ENCODE data around the gene AMOTL2. TPM values are rescaled to one million over a fixed set of nuclear protein-coding genes. Genes with fewer than 3 reads are reported as not detected.

The AMOTL2 gene
- total RNA-seq, 1 experiment from 2014 or later, result 76.9 TPM

GRCh38 chr3:134328846-134329245 lies 45.4 kb downstream of the AMOTL2 start:
- Mint-ChIP-seq H3K9me3 (no peaks in the 10 kb centered on the region), H3K27ac (no peak overlapping the region), H3K27me3 (ENCODE audit: low read depth) (no peaks in the 10 kb centered on the region), H3K36me3 (no peaks in the 10 kb centered on the region), H3K4me3 (no peak overlapping the region), H3K4me1 (peaks cover 74% of the 10 kb centered on the region)
- no peak for ATAC-seq
- POLR2A ChIA-PET, result interaction anchor here (1.0 to 1.2 kb wide), 2 partner anchors 18 to 35 kb away, joined by 3 read pairs; no protein-coding TSS in a partner anchor
- CTCF ChIA-PET, result no interaction called here
- DNase-seq (ENCODE audit: low spot score), result no peak
- TF ChIP-seq, protein P1, sequence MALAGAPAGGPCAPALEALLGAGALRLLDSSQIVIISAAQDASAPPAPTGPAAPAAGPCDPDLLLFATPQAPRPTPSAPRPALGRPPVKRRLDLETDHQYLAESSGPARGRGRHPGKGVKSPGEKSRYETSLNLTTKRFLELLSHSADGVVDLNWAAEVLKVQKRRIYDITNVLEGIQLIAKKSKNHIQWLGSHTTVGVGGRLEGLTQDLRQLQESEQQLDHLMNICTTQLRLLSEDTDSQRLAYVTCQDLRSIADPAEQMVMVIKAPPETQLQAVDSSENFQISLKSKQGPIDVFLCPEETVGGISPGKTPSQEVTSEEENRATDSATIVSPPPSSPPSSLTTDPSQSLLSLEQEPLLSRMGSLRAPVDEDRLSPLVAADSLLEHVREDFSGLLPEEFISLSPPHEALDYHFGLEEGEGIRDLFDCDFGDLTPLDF (CRISPR knock-in tag; IDR thresholded peaks at IDR 0.05), result no peak
- TF ChIP-seq TEAD4 (CRISPR knock-in tag; IDR thresholded peaks at IDR 0.05), result no peak

DNA sequence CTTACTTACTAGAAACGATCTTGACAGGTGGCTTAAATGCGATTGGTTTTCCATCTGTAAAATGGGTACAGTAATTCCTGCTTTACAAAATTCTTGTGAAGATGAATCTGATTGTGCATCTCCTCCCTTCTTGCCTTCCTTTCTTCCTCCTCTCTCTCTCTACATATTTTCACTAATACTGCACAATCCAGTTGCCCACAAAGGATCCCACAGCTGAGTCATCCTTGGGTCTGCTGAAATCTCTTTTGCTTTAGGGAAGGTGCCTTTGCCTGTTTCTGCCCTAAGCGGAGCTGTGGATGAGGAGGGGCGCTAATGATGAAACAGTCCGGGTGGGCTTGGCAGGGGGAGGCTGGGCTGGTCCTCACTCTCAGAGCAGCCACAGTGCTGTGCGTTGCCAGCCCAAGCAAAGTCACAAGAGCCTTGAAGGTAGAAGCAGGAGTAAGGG lies 46.1 kb downstream of the AMOTL2 start:
- POLR2A ChIA-PET, result interaction anchor here (1.0 to 2.4 kb wide), 3 partner anchors 15 to 36 kb away, joined by 3 to 6 read pairs (median 3); no protein-coding TSS in a partner anchor
- H3K4me3 Mint-ChIP-seq, result no peak overlapping the region
- CTCF ChIA-PET, result interaction anchor here (1.2 kb wide), 1 partner anchor 15 kb away, joined by 4 read pairs; no protein-coding TSS in a partner anchor

More for the DNA sequence above, 46.1 kb downstream of the AMOTL2 start:
- Mint-ChIP-seq H3K36me3 (no peaks in the 10 kb centered on the region), H3K9me3 (no peaks in the 10 kb centered on the region), H3K27me3 (ENCODE audit: low read depth) (no peaks in the 10 kb centered on the region), H3K27ac (peak overlapping the region; percentile 79), H3K4me1 (peaks cover 67% of the 10 kb centered on the region)
- ATAC-seq (no peak), DNase-seq (ENCODE audit: low spot score) (no peak)
- TF ChIP-seq TP53 (CRISPR knock-in tag; IDR thresholded peaks at IDR 0.05), result no peak
- TF ChIP-seq ZNF532 (CRISPR knock-in tag; IDR thresholded peaks at IDR 0.05; ENCODE audit: borderline replicate concordance), result no peak
- TF ChIP-seq SOX15 (CRISPR knock-in tag; IDR thresholded peaks at IDR 0.05), result no peak
- TF ChIP-seq IRF1 (CRISPR knock-in tag; IDR thresholded peaks at IDR 0.05), result no peak
- TF ChIP-seq, protein P2, sequence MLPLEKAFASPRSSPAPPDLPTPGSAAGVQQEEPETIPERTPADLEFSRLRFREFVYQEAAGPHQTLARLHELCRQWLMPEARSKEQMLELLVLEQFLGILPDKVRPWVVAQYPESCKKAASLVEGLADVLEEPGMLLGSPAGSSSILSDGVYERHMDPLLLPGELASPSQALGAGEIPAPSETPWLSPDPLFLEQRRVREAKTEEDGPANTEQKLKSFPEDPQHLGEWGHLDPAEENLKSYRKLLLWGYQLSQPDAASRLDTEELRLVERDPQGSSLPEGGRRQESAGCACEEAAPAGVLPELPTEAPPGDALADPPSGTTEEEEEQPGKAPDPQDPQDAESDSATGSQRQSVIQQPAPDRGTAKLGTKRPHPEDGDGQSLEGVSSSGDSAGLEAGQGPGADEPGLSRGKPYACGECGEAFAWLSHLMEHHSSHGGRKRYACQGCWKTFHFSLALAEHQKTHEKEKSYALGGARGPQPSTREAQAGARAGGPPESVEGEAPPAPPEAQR (CRISPR knock-in tag; IDR thresholded peaks at IDR 0.05), result no peak
- TF ChIP-seq CREM (CRISPR knock-in tag; IDR thresholded peaks at IDR 0.05), result no peak
- no peak for TF ChIP-seq MYBL2 (CRISPR knock-in tag; IDR thresholded peaks at IDR 0.05)
- no peak for TF ChIP-seq TEAD4 (CRISPR knock-in tag; IDR thresholded peaks at IDR 0.05)
- TF ChIP-seq ATF6 (CRISPR knock-in tag; IDR thresholded peaks at IDR 0.05), result no peak

All from WTC11 (cell line).